ENCODE data around the gene KIAA0930. TPM values are rescaled to one million over a fixed set of nuclear protein-coding genes. Genes with fewer than 3 reads are reported as not detected.

The KIAA0930 gene
- total and polyA plus RNA-seq, 2 experiments from 2014 or later, result 15.0 to 78.6 TPM

DNA sequence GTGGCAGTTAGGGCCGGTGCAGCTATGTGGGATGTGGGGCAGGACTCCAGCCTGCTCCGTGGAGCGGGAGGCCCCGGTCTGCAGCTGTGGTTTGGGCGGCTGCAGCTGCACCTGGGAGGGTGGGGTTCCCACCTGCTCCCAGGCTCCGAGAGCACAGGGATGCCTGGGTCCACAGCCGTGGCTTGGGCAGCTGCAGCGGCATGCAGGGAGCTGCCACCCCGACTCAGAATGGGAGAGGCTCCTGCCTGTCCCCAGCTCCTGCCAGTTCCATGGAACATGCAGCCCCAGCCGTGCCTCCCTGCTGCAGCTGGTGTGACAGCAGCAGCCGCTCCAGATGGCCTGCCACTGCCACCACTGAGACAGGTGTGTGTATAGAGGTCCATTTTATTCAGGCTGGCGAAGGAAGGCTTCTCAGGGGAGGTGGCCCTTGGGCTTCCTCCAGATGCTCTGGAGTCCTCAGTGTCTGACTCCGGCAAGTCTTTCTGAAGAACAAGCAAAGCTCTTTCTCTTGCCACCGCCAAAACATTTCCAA, 22.3 kb upstream of the KIAA0930 start:
- no peaks in the 10 kb centered on the region for H3K36me3 ChIP-seq (ENCODE audit: insufficient read depth)
- no peak overlapping the region for H3K4me3 ChIP-seq
- H3K27ac Mint-ChIP-seq, result no peak overlapping the region
- H3K9me3 Mint-ChIP-seq, result peaks cover 2% of the 10 kb centered on the region; the same call in 1 of the 3 replicates
- H3K4me1 ChIP-seq (ENCODE audit: insufficient read depth), result peaks cover 3% of the 10 kb centered on the region; the same call in 1 of the 2 replicates
- no peak overlapping the region; the same call in 1 of the 2 replicates for H2AFZ ChIP-seq
- H3K9me2 ChIP-seq (ENCODE audit: insufficient read depth), result no peaks in the 10 kb centered on the region
- peaks cover 1% of the 10 kb centered on the region; the same call in 1 of the 3 replicates for H3K36me3 Mint-ChIP-seq (ENCODE audit: low read depth)
- no peak overlapping the region for H3K4me3 Mint-ChIP-seq
- TF ChIP-seq EZH2 (IDR thresholded peaks at IDR 0.05; ENCODE audit: low read depth, unreplicated experiment) (no peak), ZNF114 (CRISPR knock-in tag; IDR thresholded peaks at IDR 0.05) (no peak), POLR2AphosphoS5 (IDR thresholded peaks at IDR 0.05; ENCODE audit: low read depth) (no peak), EZH2phosphoT487 (IDR thresholded peaks at IDR 0.05; ENCODE audit: unreplicated experiment) (no peak), CREB1 (CRISPR knock-in tag; IDR thresholded peaks at IDR 0.05; ENCODE audit: low read depth) (no peak), STAT1 (IDR thresholded peaks at IDR 0.05; ENCODE audit: unreplicated experiment) (no peak), JUNB (IDR thresholded peaks at IDR 0.05; ENCODE audit: unreplicated experiment) (no peak), ZNF331 (CRISPR knock-in tag; IDR thresholded peaks at IDR 0.05; ENCODE audit: low read depth) (no peak), NANOG (IDR thresholded peaks at IDR 0.05; ENCODE audit: borderline replicate concordance) (no peak)
- TF ChIP-seq, protein P1, sequence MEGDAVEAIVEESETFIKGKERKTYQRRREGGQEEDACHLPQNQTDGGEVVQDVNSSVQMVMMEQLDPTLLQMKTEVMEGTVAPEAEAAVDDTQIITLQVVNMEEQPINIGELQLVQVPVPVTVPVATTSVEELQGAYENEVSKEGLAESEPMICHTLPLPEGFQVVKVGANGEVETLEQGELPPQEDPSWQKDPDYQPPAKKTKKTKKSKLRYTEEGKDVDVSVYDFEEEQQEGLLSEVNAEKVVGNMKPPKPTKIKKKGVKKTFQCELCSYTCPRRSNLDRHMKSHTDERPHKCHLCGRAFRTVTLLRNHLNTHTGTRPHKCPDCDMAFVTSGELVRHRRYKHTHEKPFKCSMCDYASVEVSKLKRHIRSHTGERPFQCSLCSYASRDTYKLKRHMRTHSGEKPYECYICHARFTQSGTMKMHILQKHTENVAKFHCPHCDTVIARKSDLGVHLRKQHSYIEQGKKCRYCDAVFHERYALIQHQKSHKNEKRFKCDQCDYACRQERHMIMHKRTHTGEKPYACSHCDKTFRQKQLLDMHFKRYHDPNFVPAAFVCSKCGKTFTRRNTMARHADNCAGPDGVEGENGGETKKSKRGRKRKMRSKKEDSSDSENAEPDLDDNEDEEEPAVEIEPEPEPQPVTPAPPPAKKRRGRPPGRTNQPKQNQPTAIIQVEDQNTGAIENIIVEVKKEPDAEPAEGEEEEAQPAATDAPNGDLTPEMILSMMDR (conservative IDR thresholded peaks at IDR 0.05; ENCODE audit: low read depth in 2 of 2), result no peak
- TF ChIP-seq, protein P2, sequence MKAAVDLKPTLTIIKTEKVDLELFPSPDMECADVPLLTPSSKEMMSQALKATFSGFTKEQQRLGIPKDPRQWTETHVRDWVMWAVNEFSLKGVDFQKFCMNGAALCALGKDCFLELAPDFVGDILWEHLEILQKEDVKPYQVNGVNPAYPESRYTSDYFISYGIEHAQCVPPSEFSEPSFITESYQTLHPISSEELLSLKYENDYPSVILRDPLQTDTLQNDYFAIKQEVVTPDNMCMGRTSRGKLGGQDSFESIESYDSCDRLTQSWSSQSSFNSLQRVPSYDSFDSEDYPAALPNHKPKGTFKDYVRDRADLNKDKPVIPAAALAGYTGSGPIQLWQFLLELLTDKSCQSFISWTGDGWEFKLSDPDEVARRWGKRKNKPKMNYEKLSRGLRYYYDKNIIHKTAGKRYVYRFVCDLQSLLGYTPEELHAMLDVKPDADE (IDR thresholded peaks at IDR 0.05), result no peak
- TF ChIP-seq, protein P3, sequence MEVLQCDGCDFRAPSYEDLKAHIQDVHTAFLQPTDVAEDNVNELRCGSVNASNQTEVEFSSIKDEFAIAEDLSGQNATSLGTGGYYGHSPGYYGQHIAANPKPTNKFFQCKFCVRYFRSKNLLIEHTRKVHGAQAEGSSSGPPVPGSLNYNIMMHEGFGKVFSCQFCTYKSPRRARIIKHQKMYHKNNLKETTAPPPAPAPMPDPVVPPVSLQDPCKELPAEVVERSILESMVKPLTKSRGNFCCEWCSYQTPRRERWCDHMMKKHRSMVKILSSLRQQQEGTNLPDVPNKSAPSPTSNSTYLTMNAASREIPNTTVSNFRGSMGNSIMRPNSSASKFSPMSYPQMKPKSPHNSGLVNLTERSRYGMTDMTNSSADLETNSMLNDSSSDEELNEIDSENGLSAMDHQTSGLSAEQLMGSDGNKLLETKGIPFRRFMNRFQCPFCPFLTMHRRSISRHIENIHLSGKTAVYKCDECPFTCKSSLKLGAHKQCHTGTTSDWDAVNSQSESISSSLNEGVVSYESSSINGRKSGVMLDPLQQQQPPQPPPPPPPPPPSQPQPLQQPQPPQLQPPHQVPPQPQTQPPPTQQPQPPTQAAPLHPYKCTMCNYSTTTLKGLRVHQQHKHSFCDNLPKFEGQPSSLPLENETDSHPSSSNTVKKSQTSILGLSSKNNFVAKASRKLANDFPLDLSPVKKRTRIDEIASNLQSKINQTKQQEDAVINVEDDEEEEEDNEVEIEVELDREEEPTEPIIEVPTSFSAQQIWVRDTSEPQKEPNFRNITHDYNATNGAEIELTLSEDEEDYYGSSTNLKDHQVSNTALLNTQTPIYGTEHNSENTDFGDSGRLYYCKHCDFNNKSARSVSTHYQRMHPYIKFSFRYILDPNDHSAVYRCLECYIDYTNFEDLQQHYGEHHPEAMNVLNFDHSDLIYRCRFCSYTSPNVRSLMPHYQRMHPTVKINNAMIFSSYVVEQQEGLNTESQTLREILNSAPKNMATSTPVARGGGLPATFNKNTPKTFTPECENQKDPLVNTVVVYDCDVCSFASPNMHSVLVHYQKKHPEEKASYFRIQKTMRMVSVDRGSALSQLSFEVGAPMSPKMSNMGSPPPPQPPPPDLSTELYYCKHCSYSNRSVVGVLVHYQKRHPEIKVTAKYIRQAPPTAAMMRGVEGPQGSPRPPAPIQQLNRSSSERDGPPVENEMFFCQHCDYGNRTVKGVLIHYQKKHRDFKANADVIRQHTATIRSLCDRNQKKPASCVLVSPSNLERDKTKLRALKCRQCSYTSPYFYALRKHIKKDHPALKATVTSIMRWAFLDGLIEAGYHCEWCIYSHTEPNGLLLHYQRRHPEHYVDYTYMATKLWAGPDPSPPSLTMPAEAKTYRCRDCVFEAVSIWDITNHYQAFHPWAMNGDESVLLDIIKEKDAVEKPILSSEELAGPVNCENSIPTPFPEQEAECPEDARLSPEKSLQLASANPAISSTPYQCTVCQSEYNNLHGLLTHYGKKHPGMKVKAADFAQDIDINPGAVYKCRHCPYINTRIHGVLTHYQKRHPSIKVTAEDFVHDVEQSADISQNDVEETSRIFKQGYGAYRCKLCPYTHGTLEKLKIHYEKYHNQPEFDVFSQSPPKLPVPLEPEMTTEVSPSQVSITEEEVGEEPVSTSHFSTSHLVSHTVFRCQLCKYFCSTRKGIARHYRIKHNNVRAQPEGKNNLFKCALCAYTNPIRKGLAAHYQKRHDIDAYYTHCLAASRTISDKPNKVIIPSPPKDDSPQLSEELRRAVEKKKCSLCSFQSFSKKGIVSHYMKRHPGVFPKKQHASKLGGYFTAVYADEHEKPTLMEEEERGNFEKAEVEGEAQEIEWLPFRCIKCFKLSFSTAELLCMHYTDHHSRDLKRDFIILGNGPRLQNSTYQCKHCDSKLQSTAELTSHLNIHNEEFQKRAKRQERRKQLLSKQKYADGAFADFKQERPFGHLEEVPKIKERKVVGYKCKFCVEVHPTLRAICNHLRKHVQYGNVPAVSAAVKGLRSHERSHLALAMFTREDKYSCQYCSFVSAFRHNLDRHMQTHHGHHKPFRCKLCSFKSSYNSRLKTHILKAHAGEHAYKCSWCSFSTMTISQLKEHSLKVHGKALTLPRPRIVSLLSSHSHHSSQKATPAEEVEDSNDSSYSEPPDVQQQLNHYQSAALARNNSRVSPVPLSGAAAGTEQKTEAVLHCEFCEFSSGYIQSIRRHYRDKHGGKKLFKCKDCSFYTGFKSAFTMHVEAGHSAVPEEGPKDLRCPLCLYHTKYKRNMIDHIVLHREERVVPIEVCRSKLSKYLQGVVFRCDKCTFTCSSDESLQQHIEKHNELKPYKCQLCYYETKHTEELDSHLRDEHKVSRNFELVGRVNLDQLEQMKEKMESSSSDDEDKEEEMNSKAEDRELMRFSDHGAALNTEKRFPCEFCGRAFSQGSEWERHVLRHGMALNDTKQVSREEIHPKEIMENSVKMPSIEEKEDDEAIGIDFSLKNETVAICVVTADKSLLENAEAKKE (CRISPR knock-in tag; IDR thresholded peaks at IDR 0.05), result no peak
- TF ChIP-seq, protein P4, sequence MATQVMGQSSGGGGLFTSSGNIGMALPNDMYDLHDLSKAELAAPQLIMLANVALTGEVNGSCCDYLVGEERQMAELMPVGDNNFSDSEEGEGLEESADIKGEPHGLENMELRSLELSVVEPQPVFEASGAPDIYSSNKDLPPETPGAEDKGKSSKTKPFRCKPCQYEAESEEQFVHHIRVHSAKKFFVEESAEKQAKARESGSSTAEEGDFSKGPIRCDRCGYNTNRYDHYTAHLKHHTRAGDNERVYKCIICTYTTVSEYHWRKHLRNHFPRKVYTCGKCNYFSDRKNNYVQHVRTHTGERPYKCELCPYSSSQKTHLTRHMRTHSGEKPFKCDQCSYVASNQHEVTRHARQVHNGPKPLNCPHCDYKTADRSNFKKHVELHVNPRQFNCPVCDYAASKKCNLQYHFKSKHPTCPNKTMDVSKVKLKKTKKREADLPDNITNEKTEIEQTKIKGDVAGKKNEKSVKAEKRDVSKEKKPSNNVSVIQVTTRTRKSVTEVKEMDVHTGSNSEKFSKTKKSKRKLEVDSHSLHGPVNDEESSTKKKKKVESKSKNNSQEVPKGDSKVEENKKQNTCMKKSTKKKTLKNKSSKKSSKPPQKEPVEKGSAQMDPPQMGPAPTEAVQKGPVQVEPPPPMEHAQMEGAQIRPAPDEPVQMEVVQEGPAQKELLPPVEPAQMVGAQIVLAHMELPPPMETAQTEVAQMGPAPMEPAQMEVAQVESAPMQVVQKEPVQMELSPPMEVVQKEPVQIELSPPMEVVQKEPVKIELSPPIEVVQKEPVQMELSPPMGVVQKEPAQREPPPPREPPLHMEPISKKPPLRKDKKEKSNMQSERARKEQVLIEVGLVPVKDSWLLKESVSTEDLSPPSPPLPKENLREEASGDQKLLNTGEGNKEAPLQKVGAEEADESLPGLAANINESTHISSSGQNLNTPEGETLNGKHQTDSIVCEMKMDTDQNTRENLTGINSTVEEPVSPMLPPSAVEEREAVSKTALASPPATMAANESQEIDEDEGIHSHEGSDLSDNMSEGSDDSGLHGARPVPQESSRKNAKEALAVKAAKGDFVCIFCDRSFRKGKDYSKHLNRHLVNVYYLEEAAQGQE (IDR thresholded peaks at IDR 0.05; ENCODE audit: unreplicated experiment), result no peak
- peaks cover 5% of the 10 kb centered on the region; the same call in 1 of the 2 replicates for H3K27me3 ChIP-seq (ENCODE audit: insufficient read depth)
- DNase-seq (ENCODE audit: low spot score) (no peak), ATAC-seq (no peak)
- H3K4me1 Mint-ChIP-seq, result peaks cover 8% of the 10 kb centered on the region
- 0 out of 2 replicates have a peak, but pooled peaks cover 6% of the 10 kb centered on the region for H3F3A ChIP-seq (replicated peaks; ENCODE audit: low read depth)
- no peaks in the 10 kb centered on the region for H4K20me1 ChIP-seq (replicated peaks; ENCODE audit: insufficient read depth)
- H3K27ac ChIP-seq (ENCODE audit: low read depth), result no peak overlapping the region
- no peak overlapping the region for H3K4me2 ChIP-seq
- no peaks in the 10 kb centered on the region for H3K79me2 ChIP-seq (replicated peaks; ENCODE audit: insufficient read depth)
- H3K27me3 Mint-ChIP-seq (ENCODE audit: insufficient read depth, low read depth, poor library complexity), result peaks cover 18% of the 10 kb centered on the region

All from GM23338 (cell line).